ENCODE measurements around the gene CD300C. TPM values are rescaled to one million over a fixed set of nuclear protein-coding genes. Genes with fewer than 3 reads are reported as not detected.

The CD300C gene
- total and polyA plus RNA-seq, 10 of the 15 experiments (the other 5 are each of a cell fraction or from before 2014, with no cell fraction given): 0.12 to 0.38 (median 0.23) TPM; not detected in 3

GRCh38 chr17:74491626-74492025 lies 54.3 kb downstream of the CD300C start (continued):
- TF ChIP-seq, protein P1, sequence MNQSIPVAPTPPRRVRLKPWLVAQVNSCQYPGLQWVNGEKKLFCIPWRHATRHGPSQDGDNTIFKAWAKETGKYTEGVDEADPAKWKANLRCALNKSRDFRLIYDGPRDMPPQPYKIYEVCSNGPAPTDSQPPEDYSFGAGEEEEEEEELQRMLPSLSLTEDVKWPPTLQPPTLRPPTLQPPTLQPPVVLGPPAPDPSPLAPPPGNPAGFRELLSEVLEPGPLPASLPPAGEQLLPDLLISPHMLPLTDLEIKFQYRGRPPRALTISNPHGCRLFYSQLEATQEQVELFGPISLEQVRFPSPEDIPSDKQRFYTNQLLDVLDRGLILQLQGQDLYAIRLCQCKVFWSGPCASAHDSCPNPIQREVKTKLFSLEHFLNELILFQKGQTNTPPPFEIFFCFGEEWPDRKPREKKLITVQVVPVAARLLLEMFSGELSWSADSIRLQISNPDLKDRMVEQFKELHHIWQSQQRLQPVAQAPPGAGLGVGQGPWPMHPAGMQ (IDR thresholded peaks at IDR 0.05; ENCODE audit: borderline replicate concordance): no peak
- TF ChIP-seq MTA3 (IDR thresholded peaks at IDR 0.05; ENCODE audit: borderline replicate concordance, low read length) (no peak), SUZ12 (IDR thresholded peaks at IDR 0.05; ENCODE audit: unreplicated experiment) (no peak), MYB (IDR thresholded peaks at IDR 0.05; ENCODE audit: borderline replicate concordance, low read depth, low read length) (no peak), CREB1 (IDR thresholded peaks at IDR 0.05; ENCODE audit: low read depth) (no peak), FOS (IDR thresholded peaks at IDR 0.05; ENCODE audit: borderline replicate concordance, extremely low read depth, insufficient read length) (no peak), SMARCA5 (IDR thresholded peaks at IDR 0.05) (no peak), NFXL1 (IDR thresholded peaks at IDR 0.05; ENCODE audit: borderline replicate concordance) (no peak)
- TF ChIP-seq, protein P2, sequence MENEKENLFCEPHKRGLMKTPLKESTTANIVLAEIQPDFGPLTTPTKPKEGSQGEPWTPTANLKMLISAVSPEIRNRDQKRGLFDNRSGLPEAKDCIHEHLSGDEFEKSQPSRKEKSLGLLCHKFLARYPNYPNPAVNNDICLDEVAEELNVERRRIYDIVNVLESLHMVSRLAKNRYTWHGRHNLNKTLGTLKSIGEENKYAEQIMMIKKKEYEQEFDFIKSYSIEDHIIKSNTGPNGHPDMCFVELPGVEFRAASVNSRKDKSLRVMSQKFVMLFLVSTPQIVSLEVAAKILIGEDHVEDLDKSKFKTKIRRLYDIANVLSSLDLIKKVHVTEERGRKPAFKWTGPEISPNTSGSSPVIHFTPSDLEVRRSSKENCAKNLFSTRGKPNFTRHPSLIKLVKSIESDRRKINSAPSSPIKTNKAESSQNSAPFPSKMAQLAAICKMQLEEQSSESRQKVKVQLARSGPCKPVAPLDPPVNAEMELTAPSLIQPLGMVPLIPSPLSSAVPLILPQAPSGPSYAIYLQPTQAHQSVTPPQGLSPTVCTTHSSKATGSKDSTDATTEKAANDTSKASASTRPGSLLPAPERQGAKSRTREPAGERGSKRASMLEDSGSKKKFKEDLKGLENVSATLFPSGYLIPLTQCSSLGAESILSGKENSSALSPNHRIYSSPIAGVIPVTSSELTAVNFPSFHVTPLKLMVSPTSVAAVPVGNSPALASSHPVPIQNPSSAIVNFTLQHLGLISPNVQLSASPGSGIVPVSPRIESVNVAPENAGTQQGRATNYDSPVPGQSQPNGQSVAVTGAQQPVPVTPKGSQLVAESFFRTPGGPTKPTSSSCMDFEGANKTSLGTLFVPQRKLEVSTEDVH (IDR thresholded peaks at IDR 0.05; ENCODE audit: low read depth, partially characterized antibody): no peak
- TF ChIP-seq, protein P3, sequence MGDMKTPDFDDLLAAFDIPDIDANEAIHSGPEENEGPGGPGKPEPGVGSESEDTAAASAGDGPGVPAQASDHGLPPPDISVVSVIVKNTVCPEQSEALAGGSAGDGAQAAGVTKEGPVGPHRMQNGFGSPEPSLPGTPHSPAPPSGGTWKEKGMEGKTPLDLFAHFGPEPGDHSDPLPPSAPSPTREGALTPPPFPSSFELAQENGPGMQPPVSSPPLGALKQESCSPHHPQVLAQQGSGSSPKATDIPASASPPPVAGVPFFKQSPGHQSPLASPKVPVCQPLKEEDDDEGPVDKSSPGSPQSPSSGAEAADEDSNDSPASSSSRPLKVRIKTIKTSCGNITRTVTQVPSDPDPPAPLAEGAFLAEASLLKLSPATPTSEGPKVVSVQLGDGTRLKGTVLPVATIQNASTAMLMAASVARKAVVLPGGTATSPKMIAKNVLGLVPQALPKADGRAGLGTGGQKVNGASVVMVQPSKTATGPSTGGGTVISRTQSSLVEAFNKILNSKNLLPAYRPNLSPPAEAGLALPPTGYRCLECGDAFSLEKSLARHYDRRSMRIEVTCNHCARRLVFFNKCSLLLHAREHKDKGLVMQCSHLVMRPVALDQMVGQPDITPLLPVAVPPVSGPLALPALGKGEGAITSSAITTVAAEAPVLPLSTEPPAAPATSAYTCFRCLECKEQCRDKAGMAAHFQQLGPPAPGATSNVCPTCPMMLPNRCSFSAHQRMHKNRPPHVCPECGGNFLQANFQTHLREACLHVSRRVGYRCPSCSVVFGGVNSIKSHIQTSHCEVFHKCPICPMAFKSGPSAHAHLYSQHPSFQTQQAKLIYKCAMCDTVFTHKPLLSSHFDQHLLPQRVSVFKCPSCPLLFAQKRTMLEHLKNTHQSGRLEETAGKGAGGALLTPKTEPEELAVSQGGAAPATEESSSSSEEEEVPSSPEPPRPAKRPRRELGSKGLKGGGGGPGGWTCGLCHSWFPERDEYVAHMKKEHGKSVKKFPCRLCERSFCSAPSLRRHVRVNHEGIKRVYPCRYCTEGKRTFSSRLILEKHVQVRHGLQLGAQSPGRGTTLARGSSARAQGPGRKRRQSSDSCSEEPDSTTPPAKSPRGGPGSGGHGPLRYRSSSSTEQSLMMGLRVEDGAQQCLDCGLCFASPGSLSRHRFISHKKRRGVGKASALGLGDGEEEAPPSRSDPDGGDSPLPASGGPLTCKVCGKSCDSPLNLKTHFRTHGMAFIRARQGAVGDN (IDR thresholded peaks at IDR 0.05): no peak

Other genes with a start within 250 kb of the CD300C start
Only the 7 nearest of the 13 such genes appear.
- 0.16 and 0.73 TPM in 2 replicates for gene GPRC5C, start 114.0 kb downstream of the CD300C start, total RNA-seq (2014; rRNA removed)
- gene GPRC5C, start 114.0 kb downstream of the CD300C start, total RNA-seq (2014; rRNA removed; fragmentation: Illumina TruSeq; extraction: Trizol): 0.28 and 0.31 TPM in 2 replicates
- gene GPRC5C, start 114.0 kb downstream of the CD300C start, total RNA-seq (2021): 0.36 and 0.58 TPM in 2 replicates
- 0.26 and 1.3 TPM in 2 replicates for gene GPRC5C, start 114.0 kb downstream of the CD300C start, polyA plus RNA-seq (2011; rRNA removed)
- 0.35 TPM in 1 of 2 replicates, not detected in the other for gene GPRC5C, start 114.0 kb downstream of the CD300C start, polyA plus RNA-seq (2014; fragmentation: Illumina TruSeq; extraction: Trizol)
- gene GPRC5C, start 114.0 kb downstream of the CD300C start, polyA plus RNA-seq (2014; fragmentation: Nextera tagmentation; extraction: Ambion mirVana): under 1 TPM in 1 of 2 experiments, not detected in 1; 0.04 TPM
- gene GPRC5C, start 114.0 kb downstream of the CD300C start, polyA plus RNA-seq (2014; rRNA removed): 0.14 and 0.66 TPM in 2 replicates
- gene GPRC5C, start 114.0 kb downstream of the CD300C start, polyA plus RNA-seq (2016; fragmentation: Nextera tagmentation; extraction: Ambion mirVana): under 1 TPM in 1 of 2 experiments, not detected in 1; 0.96 TPM
- gene CD300A, start 79.5 kb downstream of the CD300C start, total RNA-seq (2014; rRNA removed): 45.7 and 49.3 TPM in 2 replicates
- 36.1 and 37.5 TPM in 2 replicates for gene CD300A, start 79.5 kb downstream of the CD300C start, total RNA-seq (2014; rRNA removed; fragmentation: Illumina TruSeq; extraction: Trizol)
- 36.1 and 36.2 TPM in 2 replicates for gene CD300A, start 79.5 kb downstream of the CD300C start, total RNA-seq (2021)
- 102 and 128 TPM in 2 replicates for gene CD300A, start 79.5 kb downstream of the CD300C start, polyA plus RNA-seq (2011; rRNA removed)
- gene CD300A, start 79.5 kb downstream of the CD300C start, polyA plus RNA-seq (2014; fragmentation: Illumina TruSeq; extraction: Trizol): 23.1 and 40.5 TPM in 2 replicates
- gene CD300A, start 79.5 kb downstream of the CD300C start, polyA plus RNA-seq (2014; fragmentation: Nextera tagmentation; extraction: Ambion mirVana): 10 to 100 TPM; 10.6 to 12.1 TPM
- 42.7 and 46.9 TPM in 2 replicates for gene CD300A, start 79.5 kb downstream of the CD300C start, polyA plus RNA-seq (2014; rRNA removed)
- 10 to 100 TPM; 28.6 to 32.1 TPM for gene CD300A, start 79.5 kb downstream of the CD300C start, polyA plus RNA-seq (2016; fragmentation: Nextera tagmentation; extraction: Ambion mirVana)
- 0.38 and 0.56 TPM in 2 replicates for gene CD300LB, start 14.6 kb downstream of the CD300C start, total RNA-seq (2014; rRNA removed)
- 0.14 and 0.27 TPM in 2 replicates for gene CD300LB, start 14.6 kb downstream of the CD300C start, total RNA-seq (2014; rRNA removed; fragmentation: Illumina TruSeq; extraction: Trizol)
- gene CD300LB, start 14.6 kb downstream of the CD300C start, total RNA-seq (2021): 0.08 and 0.23 TPM in 2 replicates
- 0.56 and 0.57 TPM in 2 replicates for gene CD300LB, start 14.6 kb downstream of the CD300C start, polyA plus RNA-seq (2011; rRNA removed)
- 0.17 and 0.24 TPM in 2 replicates for gene CD300LB, start 14.6 kb downstream of the CD300C start, polyA plus RNA-seq (2014; fragmentation: Illumina TruSeq; extraction: Trizol)
- gene CD300LB, start 14.6 kb downstream of the CD300C start, polyA plus RNA-seq (2014; fragmentation: Nextera tagmentation; extraction: Ambion mirVana): not detected
- 0.08 and 0.15 TPM in 2 replicates for gene CD300LB, start 14.6 kb downstream of the CD300C start, polyA plus RNA-seq (2014; rRNA removed)
- gene CD300LB, start 14.6 kb downstream of the CD300C start, polyA plus RNA-seq (2016; fragmentation: Nextera tagmentation; extraction: Ambion mirVana): not detected
- gene CD300H, start 21.4 kb upstream of the CD300C start, total RNA-seq (2014; rRNA removed): not detected in 2 replicates
- not detected in 2 replicates for gene CD300H, start 21.4 kb upstream of the CD300C start, total RNA-seq (2014; rRNA removed; fragmentation: Illumina TruSeq; extraction: Trizol)
- gene CD300H, start 21.4 kb upstream of the CD300C start, total RNA-seq (2021): not detected in 2 replicates
- gene CD300H, start 21.4 kb upstream of the CD300C start, polyA plus RNA-seq (2011; rRNA removed): not detected in 2 replicates
- not detected in 2 replicates for gene CD300H, start 21.4 kb upstream of the CD300C start, polyA plus RNA-seq (2014; fragmentation: Illumina TruSeq; extraction: Trizol)
- gene CD300H, start 21.4 kb upstream of the CD300C start, polyA plus RNA-seq (2014; fragmentation: Nextera tagmentation; extraction: Ambion mirVana): not detected
- not detected in 2 replicates for gene CD300H, start 21.4 kb upstream of the CD300C start, polyA plus RNA-seq (2014; rRNA removed)
- not detected for gene CD300H, start 21.4 kb upstream of the CD300C start, polyA plus RNA-seq (2016; fragmentation: Nextera tagmentation; extraction: Ambion mirVana)
- not detected in 2 replicates for gene CD300LD, start 46.2 kb upstream of the CD300C start, total RNA-seq (2014; rRNA removed)
- gene CD300LD, start 46.2 kb upstream of the CD300C start, total RNA-seq (2014; rRNA removed; fragmentation: Illumina TruSeq; extraction: Trizol): not detected in 2 replicates
- gene CD300LD, start 46.2 kb upstream of the CD300C start, total RNA-seq (2021): not detected in 2 replicates
- not detected in 2 replicates for gene CD300LD, start 46.2 kb upstream of the CD300C start, polyA plus RNA-seq (2011; rRNA removed)
- gene CD300LD, start 46.2 kb upstream of the CD300C start, polyA plus RNA-seq (2014; fragmentation: Illumina TruSeq; extraction: Trizol): not detected in 2 replicates
- gene CD300LD, start 46.2 kb upstream of the CD300C start, polyA plus RNA-seq (2014; fragmentation: Nextera tagmentation; extraction: Ambion mirVana): not detected
- gene CD300LD, start 46.2 kb upstream of the CD300C start, polyA plus RNA-seq (2014; rRNA removed): not detected in 2 replicates
- not detected for gene CD300LD, start 46.2 kb upstream of the CD300C start, polyA plus RNA-seq (2016; fragmentation: Nextera tagmentation; extraction: Ambion mirVana)
- gene CD300E, start 77.6 kb upstream of the CD300C start, total RNA-seq (2014; rRNA removed): not detected in 2 replicates
- not detected in 2 replicates for gene CD300E, start 77.6 kb upstream of the CD300C start, total RNA-seq (2014; rRNA removed; fragmentation: Illumina TruSeq; extraction: Trizol)
- not detected in 2 replicates for gene CD300E, start 77.6 kb upstream of the CD300C start, total RNA-seq (2021)
- not detected in 2 replicates for gene CD300E, start 77.6 kb upstream of the CD300C start, polyA plus RNA-seq (2011; rRNA removed)
- not detected in 2 replicates for gene CD300E, start 77.6 kb upstream of the CD300C start, polyA plus RNA-seq (2014; fragmentation: Illumina TruSeq; extraction: Trizol)
- not detected for gene CD300E, start 77.6 kb upstream of the CD300C start, polyA plus RNA-seq (2014; fragmentation: Nextera tagmentation; extraction: Ambion mirVana)
- not detected in 2 replicates for gene CD300E, start 77.6 kb upstream of the CD300C start, polyA plus RNA-seq (2014; rRNA removed)
- gene CD300E, start 77.6 kb upstream of the CD300C start, polyA plus RNA-seq (2016; fragmentation: Nextera tagmentation; extraction: Ambion mirVana): not detected
- gene CD300LF, start 166.8 kb upstream of the CD300C start, total RNA-seq (2014; rRNA removed): not detected in 2 replicates
- not detected in 2 replicates for gene CD300LF, start 166.8 kb upstream of the CD300C start, total RNA-seq (2014; rRNA removed; fragmentation: Illumina TruSeq; extraction: Trizol)
- gene CD300LF, start 166.8 kb upstream of the CD300C start, total RNA-seq (2021): not detected in 2 replicates
- 0.15 TPM in 1 of 2 replicates, not detected in the other for gene CD300LF, start 166.8 kb upstream of the CD300C start, polyA plus RNA-seq (2011; rRNA removed)
- not detected in 2 replicates for gene CD300LF, start 166.8 kb upstream of the CD300C start, polyA plus RNA-seq (2014; fragmentation: Illumina TruSeq; extraction: Trizol)
- gene CD300LF, start 166.8 kb upstream of the CD300C start, polyA plus RNA-seq (2014; fragmentation: Nextera tagmentation; extraction: Ambion mirVana): not detected
- not detected in 2 replicates for gene CD300LF, start 166.8 kb upstream of the CD300C start, polyA plus RNA-seq (2014; rRNA removed)
- not detected for gene CD300LF, start 166.8 kb upstream of the CD300C start, polyA plus RNA-seq (2016; fragmentation: Nextera tagmentation; extraction: Ambion mirVana)

Data from GM12878 (cell line).